Activated T-helper 9 cell treated with anti-CD3 and anti-CD28 coated beads, Interleukin-2, amount 50 U/mL, for 16 hours (primary cell): ENCODE results near the gene ABLIM3.

Source experiments
- DNase-seq: peaks from one replicate; pipeline ENCODE4 v3.0.0-alpha.2; 2020; ENCODE audit warnings: low read depth

The ABLIM3 gene

DNA sequence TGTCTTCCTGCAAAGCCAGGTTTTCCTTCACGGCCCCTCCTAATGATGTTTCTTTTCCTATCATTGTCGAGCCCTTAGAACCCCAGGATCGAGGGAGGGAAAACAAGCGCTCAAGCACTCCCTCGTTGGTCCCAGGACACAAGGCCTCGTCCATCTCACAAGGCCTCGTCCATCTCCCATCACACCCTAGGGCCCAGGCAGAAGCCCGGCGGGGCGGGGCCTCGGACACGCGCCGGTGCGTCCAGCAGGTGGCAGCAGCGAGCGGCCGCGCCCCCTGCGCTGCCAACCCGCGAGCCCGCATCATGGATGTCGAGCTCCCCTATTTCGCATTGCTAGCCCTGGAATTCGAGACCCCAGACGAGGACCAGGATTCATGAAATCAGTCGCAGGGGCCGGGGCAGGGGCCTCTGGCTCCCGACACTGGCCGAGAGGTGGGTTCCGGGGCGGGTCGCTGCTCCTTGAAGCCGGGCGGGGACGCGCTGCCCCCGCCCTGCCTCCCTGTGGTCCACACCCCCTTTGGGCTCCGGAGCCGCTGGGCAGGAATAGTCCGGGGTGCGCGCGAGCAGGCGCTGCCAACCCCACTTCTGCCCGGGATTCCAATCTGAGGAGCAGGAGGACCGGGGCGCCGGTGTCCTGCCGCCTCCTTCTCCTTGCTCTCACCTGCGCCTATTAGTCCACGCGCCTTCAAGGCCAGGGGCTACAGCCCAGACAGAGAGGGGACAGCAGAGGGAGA, at the start of gene ABLIM3:
Gene ABLIM3, plus strand, starts transcription at position 270 of the 733 bp plus-strand sequence. CDS start 603 bp downstream, outside the sequence.
- peak; percentile 60 for DNase-seq

DNA sequence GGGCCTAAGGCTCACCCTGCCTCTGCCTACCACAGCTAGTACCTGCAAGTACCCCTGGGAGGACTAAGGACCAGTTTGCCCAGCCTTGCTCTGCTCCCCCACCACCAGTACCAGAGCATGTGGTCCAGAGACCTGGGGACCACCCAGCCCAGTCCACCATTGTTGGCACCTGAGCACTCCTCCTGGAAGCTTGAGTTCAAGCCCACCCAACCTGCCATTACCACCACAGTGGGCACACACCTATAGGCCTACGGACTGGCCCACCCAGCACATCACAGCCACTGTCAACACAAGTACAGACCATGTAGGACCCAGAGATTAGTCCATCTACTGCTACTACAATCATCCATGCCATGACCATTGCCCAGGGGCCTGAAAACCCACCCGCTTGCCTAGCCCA, 47.7 kb upstream of the ABLIM3 start:
- DNase-seq: no peak

DNA sequence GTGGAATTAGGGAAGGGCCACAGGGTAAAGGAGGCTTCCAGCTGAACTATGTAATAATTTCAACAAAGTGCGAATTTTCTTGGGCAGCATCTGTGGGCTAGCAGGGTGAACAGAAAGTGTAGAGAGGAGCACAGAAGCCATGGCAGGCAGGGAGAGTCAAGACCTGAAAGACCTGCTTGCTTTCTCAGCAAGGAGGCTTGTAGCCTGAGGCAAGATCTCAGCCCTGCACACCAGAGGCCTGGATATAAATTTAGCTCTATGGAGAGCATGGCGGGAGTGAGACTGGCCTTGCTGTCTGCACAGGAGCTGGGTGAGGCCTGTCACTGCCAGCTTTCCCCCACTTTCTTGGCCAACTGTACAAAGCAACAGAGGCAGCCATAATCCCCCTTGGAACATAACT, 46.3 kb upstream of the ABLIM3 start:
- no peak for DNase-seq

DNA sequence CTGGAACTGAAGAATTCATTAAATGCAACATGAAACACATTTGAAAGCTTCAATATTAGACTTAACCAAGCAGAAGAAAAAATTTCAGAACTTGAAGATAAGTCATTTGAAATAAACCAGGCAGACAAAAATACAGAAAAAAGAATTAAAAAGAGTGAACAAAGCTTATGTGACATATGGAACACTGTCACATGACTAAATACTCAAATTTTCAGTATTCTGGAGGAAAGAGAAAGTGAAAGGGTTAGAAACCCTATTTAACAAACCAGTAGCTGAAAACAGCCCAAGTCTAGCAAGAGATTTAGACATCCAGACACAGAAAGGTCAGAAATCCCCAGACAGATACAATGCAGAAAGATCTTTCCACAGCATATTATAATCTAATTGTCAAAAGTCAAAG, 41.4 kb upstream of the ABLIM3 start:
- no peak for DNase-seq

DNA sequence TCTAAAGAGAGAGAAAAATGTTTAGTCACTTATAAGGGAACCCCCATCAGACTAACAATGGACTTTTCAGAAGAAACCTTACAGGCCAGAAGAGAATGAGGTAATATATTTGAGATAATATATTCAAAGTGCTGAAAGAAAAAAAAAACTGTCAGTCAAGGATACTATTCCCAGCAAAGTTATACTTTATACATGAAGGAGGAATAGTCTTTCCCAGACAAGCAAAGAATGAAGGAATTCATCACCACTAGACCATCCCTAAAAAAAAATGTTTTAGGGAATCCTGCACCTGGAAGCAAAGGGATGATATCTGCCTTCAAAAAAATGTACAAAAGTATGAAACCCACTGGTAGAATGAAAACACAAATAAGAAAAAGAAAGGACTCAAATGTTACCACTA, 41.0 kb upstream of the ABLIM3 start:
- DNase-seq: no peak

DNA sequence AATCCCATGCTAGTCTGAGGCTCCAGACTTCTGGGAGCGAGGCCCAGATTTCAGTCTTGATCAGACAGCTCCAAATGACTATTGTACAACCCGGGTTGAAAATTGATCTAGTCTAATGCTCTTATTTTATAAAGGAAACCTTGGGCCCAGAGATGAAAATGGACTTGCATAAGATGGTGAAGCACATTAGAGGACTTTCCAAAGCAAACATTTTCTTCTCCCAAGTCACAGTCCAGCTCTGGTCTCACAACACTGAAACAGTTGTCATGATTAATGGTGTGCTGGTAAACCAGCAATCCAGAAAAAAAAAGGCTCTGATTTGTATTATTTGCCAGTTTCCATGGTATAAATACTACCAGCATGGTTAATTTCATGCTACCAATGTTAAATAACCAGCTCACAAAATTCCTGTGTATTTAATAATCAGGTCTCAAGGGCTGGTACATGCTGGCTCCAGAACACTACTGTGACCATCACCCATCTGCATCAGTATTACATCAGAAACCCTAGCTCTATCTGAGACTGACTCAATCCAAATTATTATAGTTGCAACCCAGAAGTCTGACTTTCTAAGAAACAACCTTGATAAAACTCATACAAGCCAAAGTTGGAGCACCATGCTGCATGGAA, 32.5 kb upstream of the ABLIM3 start:
- DNase-seq: no peak

DNA sequence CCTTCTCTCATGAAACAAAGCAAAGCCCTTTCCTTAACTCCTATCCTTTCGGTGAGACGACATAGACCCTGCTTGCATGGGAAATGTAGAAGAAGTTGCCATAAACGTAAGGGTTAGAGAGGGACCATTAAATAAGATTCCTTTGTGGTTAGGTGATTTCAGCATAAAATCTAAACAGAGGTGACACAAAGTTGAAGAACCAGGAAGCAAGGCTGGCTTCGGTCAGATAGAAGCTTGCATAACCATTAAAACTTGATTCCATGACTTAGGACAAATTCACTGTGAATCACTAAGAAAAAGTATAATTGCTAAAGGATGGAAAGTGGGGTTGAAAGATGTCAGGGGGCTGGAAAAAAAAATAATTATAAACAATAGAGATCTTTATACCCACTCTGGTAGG, 30.9 kb upstream of the ABLIM3 start:
- no peak for DNase-seq

DNA sequence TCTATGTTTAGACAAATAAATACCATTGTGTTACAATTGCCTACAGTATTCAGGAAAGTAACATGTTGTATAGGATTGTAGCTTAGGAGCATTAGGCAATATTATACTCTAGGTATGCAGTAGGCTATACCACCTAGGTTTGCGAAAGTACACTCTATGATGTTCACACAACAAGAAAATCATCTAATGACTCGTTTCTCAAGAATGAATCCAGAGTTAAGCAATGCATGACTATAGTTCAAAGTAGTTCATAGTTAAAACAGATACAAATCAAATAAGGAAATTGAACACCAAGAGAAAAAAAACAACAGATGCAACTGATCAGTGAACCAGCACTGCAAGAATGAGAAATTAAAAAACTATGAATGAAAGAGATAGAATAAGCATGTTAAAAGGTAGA, 27.6 kb upstream of the ABLIM3 start:
- DNase-seq: no peak

DNA sequence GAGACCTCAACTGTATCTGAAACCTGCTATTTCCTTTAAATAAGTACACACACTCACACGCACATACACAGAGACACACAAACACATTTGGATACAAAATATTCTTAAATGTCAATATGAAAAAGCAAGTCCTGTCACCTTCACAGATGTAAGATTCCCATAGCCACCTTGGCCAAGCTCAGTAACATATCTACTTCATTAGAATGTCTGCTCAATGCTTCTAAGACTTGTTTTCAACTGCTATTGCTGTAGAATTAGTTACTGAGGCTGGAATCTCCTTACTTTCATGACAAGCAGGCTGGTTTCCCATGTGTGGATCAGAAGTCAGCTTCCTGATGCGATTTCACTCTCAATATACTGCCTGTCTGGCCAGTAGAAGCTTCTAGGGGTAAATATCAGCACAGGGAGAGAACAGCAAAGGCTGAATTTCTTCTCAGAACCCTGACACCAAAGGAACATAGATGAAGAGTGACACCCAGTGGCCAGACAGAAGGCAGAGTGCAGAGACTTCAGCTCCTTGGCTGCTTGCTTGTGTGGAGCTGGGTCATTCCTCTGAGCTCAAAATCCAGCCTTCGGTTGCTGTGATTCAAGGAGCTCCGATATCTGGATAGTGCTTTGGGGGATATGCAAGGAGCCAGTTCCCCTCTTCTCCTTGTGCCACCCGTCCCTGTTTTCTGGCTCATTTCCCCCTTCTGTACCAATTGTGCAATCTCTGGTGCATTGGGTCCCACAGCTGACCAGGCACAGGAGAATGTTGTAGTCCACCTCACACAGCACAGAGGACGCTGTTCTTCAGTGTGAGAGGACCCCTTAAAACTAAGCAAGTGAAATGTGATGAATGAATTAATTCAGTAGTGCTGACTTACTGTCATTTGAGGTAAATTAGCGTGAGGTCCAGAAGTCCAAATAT, 26.6 kb upstream of the ABLIM3 start:
- no peak for DNase-seq

DNA sequence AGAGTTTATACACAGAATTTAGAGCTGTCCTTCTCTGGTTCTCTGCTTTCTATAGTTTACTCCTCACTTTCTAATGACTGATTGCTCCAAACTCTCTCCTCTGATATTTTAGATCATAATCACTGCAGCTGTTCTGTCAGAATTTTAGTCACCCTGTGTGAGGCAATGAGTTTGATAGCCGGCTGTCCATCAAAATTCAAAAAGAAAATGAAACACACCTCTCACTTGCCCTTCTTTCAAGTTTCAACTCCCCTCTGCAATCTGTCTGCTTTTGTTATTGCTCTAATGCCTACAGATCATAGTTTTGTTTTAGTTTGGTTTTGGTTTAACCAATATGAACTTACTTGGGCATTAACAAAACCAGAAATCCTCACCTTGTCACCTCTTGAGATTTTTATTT, 23.3 kb upstream of the ABLIM3 start:
- DNase-seq: no peak

DNA sequence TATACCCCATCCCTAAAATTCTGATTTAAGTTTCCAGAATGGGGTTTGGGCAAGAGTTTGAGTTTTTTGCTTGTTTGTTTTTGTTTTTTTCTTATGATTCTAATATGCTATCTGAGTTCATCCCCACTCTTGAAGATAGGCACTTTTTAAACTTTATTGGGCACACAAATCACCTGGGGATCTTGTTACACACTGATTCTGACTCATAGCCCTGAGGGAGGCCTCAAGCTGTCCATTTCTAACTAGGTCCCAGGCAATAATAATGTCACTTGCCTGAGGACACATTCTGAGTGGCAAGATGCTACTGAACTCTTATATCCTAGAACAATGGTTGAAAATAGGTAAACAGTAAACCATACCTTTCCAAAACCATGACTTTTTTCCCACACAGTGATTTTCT, 22.8 kb upstream of the ABLIM3 start:
- no peak for DNase-seq

DNA sequence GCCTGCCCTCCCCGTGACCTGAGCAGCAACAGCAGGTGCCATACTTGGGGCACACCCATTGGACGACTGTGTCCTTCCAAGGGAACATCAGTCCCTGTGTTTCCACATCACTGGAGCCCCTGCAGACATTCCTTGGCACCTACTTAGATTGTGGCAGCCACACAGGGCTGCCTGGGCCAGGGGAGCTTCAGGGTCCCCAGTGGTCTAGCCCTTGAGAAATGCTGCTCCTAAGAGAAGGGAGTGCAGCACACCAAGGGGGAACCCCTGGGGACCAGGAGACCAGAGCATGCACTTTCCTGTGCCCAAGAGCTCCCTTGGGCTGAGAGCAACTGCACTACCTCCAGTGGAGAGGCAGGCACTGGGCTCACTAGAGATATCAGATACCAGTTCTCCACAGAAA, 20.1 kb upstream of the ABLIM3 start:
- DNase-seq: no peak

DNA sequence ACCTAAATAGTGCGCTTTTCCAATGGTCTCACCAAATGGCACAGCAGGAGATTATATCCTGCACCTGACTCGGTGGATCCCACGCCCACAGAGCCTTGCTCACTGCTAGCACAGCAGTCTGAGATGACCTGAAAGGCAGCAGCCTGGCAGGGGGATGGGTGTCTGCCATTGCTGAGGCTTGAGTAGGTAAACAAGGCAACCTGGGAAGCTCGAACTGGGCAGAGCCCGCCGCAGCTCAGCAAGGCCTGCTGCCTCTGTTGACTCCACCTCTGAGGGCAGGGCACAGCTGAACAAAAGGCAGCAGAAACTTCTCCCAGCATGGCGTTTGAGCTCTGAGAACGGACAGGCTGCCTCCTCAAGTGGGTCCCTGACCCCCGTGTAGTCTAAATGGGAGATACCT, 18.1 kb upstream of the ABLIM3 start:
- DNase-seq: no peak

DNA sequence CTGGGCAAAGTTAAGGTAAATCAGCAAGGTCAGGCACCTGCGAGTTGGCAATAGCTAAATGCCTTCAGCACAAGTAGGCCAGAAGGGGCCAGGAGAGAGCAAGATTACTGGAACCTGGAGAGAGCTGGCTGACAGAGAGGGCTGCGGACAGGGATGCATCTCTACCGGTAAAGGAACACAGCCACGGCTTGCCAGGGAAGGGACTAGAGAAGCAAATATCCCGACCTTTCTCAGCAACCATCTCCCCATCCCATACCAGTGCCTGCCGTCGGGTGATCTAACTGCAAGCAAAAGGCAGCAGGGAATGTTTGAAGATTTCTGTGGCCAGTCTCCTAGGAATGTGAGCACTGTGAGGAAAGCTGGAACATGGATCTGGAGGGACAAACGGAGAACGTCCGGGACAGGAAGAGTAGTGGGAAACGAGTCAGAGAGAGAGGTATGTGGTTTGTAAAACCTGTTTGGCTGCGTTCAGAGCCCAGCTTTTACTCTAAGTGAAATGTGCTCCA, 15.9 kb upstream of the ABLIM3 start:
- no peak for DNase-seq

DNA sequence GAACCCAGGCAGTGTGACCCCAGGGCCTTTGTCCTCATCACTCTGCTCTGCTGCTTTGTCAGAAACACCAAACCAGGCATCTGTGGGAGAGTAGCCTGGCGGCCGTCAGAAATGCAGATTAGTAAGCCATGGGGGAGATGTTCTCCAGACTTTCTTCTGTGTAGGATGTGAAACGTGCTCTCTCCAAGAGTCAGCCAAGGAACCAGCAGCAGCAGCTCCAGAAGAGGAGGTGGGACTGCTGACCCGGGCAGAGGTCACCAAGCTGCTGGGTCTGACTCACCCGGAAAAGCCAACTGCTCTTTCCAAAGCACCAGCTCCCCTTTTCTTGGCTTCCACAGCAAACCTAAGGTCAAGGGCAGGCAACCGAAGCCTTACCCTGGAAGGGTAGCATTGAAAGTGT, 14.4 kb upstream of the ABLIM3 start:
- no peak for DNase-seq

DNA sequence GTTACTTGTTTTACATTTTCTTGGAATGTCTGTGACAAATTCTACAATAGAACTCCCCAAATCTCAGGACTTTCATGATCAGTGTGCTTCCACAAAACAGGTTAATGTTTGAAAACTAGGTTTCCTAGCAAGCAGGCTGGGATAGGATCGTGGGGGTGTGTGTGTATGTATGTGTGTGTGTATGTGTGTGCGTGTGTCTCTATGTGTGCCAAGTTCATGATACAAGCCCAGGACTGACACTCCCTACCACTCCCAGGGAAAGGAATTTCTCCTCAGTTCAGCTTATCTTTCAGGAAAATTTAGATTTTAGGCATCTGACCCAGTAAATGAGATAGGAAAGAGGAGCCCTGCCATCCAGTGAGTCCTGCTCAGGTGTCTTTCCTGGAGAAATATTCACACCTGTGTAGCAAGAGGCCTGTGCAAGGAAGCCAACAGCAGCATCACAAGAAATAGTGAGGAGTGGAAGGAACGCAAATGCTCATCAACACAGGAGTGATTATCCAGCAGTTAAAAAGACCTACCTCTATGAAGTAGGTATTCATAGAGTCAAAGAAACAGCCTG, 13.8 kb upstream of the ABLIM3 start:
- no peak for DNase-seq

DNA sequence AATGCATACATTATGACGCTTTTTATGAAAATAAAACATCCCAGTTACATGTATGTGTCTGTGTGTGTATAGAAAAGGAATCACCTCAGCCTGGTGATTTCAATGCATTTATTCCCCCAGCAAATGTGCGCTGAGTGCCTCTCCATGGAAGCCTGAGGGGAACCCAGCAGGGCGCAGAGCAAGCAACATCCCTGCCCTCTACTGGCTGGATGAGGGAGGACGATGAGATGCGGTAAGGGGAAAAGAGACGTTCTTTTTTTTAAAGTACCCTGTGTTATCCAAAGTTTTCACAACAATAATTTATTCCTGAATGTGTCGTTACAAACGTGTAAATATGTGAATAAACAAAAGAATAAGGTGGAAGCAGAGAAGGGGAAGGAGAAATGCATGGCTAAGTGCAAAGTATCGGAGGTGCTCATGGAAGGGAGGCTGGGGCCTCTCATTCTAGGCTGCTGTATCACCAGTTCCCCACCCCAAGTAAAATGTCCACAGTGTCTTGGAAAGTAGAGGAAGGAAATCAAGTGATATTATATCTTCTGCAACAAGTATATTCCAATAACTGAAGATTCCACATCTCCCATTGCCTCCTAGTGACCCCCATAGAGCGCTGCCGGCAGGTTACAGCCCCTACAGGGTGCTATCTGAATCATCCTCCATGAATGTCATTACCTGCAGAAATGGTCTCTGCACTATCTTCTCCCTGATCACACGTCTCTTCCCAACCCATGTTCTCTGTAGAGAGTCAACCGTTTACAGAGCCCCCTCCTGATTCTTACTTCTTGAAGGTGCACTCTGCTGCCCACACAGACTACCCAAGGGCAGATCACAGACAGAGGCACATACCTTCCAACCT, 13.0 kb upstream of the ABLIM3 start:
- DNase-seq: no peak

DNA sequence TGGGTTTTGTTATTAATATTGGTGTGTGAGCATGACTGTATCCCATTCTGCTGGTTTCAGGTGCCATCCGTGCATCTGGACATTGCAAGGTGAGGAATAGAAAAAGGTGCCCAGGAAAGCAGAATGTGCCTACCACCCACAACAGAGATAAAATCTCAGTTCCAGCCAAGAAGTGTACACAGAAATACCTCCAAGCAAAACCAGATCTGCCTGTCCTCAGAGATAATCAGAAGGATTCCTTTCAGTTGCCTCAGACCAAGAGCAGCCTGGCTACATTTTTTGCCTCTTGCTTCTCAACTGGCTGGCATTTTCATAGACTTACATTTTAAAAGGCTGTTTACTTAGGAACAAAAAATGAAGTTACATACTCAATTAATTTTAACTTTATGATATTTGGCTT, 12.1 kb upstream of the ABLIM3 start:
- no peak for DNase-seq

DNA sequence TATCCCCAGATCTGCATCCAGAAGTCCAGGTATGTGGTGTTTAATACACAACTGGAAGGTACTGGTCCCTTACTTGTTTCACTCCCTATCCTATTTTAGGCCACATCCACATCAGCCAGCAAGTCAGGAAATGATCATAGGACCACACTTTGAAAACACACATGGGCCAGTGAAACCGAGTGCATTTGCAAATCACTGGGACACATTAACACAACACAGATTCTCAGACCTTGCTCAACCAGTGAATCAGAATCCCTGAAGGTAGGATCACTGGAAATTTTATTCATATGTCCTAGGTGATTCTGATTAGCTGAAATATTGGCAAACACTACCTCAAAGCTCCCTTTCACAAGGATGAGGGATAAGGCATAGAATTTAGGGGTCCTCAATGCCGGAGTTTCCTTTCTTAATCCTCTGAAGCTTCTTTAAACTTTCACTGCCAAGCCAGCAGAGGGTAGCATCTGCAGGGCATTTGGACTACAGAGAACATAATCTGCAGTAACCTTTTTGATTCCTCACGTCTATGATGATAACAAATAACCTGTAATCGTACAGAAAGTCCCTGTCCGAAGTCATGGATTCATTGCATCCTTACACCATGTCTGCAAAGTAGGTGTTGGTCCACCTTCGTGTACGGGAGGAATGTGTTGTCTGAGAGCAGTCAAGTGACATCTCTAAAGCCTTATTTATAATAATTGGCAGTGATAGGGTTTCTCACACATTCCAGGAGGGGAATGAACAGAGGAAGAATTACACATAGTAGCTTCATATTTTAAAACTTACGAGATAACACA, 11.0 kb upstream of the ABLIM3 start:
- DNase-seq: no peak

DNA sequence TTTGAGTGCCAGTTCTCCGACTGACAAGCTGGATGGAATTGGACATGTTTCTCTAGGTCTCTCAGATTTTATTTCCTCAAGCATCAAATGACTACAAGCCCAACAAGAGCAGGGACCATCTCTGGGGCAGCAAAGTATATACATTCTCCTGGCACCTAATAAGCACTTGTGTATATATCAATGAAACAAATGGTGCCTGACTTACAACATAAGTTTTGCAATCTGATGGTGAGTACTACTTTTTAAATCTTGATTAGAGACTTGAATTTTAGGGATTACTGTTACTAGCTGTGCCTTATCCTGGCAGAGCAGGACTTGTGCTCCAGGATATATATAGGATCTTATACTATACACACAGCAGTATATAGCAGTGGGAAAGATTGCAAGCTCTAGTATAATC, 8.8 kb upstream of the ABLIM3 start:
- no peak for DNase-seq
